GM12873 (cell line): ENCODE measurements around the gene SLC2A1.

Experiments
- TF ChIP-seq, protein P1 (sequence below): IDR thresholded peaks from 2 replicates; pipeline ENCODE4 v1.5.1; 2012; ENCODE audit warnings: low read depth, mild to moderate bottlenecking, moderate library complexity, low read length, control low read depth; ENCODE audit not compliant: insufficient read depth; ENCODE audit errors: missing control alignments

The SLC2A1 gene

GRCh38 chr1:42934541-42935312, 23.9 kb downstream of the SLC2A1 start:
- TF ChIP-seq, protein P1, sequence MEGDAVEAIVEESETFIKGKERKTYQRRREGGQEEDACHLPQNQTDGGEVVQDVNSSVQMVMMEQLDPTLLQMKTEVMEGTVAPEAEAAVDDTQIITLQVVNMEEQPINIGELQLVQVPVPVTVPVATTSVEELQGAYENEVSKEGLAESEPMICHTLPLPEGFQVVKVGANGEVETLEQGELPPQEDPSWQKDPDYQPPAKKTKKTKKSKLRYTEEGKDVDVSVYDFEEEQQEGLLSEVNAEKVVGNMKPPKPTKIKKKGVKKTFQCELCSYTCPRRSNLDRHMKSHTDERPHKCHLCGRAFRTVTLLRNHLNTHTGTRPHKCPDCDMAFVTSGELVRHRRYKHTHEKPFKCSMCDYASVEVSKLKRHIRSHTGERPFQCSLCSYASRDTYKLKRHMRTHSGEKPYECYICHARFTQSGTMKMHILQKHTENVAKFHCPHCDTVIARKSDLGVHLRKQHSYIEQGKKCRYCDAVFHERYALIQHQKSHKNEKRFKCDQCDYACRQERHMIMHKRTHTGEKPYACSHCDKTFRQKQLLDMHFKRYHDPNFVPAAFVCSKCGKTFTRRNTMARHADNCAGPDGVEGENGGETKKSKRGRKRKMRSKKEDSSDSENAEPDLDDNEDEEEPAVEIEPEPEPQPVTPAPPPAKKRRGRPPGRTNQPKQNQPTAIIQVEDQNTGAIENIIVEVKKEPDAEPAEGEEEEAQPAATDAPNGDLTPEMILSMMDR: no peak

- TF ChIP-seq, protein P1: no peak
These were observed 24.8 kb downstream of the SLC2A1 start for GRCh38 chr1:42933610-42934491.

DNA sequence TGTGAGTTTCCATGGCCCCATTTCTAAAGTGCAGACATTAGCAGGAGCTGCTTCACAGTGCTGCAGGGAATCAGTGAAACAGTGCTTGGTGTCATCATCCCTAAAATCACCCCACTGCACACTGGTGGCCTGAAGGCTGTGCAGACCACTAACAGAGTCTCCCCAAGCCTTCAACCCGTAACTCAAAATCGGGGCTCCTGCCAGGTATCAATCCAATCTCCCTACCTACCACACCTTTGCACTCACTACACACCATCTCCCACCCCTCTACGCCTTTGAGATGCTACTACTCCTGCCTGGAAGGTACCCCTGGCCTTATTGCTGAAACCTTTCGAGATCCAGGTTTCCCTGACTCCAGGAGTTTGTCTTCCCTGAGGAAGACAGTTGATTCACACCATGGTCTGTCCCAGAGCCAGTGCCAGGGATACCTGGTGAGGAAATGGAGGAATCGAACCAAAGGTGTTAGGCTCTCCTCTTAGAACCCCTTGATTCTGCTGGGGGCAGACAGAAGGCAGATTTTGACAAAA, 25.5 kb downstream of the SLC2A1 start:
- TF ChIP-seq, protein P1: no peak

DNA sequence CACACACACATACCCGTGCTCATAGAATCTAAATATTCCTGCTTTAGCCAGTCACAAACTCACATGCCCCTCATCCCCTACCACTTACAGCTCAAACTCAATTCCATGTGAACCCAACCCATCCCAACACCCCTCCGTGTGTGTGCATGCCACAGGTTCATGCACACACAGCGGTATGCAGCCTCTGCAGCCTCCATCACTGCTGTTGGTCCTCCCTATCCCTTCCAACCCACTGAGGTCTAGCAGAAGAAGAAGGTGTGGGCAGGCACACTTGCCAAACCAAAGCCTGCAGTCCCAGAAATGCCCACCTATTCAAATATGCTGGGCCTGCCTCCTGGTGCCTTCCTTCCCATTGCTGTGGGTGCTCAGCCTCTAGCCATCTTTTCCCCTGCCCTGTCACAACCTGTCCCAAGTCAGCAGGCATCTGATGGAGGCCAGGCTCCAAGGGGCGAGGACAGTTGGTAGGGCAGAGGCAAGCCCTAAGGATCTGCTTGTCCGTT, 26.2 kb downstream of the SLC2A1 start:
- TF ChIP-seq, protein P1: no peak

DNA sequence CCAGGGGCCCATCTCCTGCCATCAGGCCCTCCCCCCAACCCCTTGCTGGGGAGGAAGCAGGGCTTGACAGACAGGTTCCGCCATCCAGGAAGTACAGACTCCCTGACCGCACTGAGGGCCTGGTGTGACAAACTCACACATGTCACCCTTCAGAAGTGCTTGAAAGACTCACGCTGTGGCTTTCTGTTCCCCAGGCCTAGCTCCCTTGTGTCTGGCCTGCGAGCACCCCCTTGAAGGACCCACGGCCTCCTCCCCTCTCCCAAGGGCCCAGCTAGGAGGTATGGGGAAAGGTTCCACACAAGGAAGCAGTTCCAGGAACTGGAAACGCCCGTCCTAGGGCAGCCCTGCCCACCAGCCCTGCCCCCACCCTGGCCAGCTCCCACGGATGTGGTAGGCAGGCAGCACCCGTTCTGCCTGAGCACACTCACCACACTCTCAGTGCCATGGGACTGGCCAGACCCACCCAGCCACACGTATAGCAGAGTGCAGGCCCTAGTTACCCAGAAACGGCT, 26.7 kb downstream of the SLC2A1 start:
- TF ChIP-seq, protein P1: no peak

GRCh38 chr1:42931108-42931539, 27.5 kb downstream of the SLC2A1 start:
- TF ChIP-seq, protein P1: peak; percentile 83
